Medulla oblongata (tissue), 1 donor: Measurements from ENCODE around the gene C17orf113.
"Not testable (repeated sequence)": the region's sequence is repeated elsewhere in the genome, so short reads cannot be mapped to it uniquely, and the experiment has no call there.

Source experiments
- DNase-seq: peaks from one replicate; pipeline ENCODE4 v3.0.0-alpha.2; 2015; ENCODE audit errors: extremely low spot score

The C17orf113 gene

DNA sequence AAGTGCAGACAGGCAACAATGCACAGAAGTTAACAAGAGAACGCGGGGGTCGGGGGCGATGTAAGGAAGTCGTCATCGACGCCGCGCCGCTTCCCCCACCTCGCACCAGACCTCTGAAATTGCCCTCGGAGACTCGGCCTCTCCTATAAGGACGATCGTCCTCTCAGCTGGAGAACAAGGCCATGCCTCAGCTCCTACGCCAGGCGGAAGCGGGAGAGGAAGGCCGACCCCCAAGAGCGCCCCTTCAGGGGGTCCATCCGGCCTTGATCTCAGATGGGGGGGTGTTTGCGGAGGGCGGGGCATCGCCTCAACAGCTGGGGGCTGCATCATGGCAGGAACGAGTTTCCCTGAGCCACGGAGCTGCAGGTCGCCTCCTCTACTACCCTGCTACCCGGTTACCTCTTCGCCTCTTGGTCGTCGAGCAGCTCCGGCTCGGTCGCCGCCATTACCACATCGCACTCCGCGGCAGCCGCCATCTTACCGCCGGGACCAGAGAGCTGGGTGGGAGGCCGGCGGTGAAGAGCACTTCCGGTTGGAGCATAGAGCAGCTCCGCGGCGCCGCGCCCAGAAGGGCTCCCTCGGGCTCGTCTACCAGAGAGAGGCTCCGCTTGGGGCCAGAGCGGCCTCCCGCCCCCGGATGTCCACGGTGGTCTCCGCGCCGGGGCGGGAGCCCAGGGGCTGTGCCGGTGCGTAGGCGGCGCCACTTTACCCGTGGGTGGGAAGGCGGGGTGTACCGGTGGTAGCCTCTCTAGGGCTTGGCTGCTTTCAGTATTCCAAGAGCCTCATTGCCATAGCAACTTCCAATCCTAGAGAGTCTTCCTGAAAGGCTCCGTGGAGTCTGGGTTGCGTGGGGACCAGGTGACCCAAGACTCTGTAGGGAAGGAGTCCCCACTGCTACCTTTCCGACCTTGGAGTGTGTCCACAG, 33.2 kb downstream of the C17orf113 start, which contains the start of gene DNAJC7:
DNAJC7 (minus strand) TSS at position 499 of the 925 bp plus-strand sequence; CDS start at position 476, 23 bp downstream.
- peak; percentile 95 for DNase-seq

DNA sequence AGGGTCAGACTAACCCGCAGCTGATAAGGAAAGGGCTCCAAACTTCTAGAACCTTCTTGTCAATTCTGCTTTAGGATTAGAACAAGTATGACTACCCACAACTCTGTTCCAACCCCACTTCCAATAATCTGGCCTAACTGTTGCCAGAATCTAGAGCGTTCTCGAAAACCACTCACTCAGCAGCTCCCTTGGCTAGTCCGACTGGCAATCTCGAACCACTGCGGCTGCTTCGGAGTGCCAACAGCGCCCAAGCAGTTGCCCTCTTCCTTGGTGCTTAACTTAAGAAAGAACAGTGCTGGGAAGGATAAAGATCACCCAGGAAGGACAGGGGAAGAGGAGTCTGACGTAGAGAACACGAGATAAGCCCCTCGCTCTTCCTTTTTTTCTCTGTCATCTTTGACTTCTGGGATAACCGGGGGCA, 34.0 kb downstream of the C17orf113 start:
- peak; percentile 60 for DNase-seq

DNA sequence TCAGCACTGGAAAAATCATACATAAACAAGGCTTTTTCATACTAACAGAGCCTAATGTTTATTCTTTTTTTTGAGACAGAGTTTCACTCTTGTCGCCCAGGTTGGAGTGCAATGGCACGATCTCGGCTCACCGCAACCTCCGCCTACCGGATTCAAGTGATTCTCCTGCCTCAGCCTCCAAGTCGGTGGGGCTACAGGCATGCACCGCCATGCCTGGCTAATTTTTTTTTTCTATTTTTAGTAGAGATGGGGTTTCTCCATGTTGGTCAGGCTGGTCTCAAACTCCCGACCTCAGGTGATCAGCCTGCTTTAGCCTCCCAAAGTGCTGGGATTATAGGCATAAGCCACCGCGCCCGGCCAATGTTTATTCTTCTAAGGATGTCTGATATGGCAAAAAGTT, 36.7 kb downstream of the C17orf113 start:
- DNase-seq = not testable (repeated sequence)

DNA sequence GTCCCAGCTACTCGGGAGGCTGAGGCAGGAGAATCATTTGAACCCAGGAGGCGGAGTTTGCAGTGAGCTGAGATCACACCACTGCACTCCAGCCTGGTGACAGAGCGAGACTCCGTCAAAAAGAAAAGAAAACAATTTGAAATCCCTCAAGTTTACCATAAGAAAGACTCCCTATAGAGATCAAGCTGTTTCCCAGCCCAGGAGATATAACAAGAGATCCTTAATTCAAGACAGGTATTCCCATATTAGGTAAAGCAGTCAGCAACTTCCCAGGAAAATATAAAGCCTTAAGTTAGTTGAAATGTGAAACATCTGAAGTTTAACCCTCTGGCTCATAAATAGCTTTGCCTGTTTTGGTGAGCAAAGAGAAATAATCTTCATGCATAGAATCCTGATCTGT, 38.0 kb downstream of the C17orf113 start:
- not testable (repeated sequence) for DNase-seq

DNA sequence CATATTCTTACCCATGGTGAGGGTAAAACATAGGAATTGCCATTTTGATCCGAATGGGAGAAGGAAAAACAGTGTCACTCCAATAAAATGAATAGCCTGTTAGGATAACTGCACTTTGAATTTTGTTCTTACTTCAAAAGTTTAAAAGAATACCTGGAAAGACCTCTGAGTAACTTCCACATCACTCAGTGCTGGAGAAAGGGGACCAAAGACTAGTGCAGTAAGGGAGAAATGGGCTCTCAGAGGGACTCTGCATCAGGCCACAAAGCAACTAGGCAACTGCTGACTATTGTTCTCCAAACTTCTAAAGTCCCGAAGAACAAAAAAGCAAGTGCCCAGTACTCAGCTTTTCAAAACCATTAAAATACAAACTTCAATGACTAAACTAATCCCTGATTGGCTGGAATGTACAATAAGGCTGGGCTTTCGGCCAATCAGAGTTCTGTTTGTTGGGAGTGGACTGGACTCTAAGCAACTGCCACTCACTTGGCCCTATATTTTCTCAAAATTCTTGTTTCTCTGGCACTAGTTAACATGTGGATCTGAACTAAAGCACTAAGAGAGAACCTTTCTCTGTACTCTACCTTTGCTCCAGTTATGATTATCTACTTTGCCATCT, 39.4 kb downstream of the C17orf113 start:
- DNase-seq = no peak

DNA sequence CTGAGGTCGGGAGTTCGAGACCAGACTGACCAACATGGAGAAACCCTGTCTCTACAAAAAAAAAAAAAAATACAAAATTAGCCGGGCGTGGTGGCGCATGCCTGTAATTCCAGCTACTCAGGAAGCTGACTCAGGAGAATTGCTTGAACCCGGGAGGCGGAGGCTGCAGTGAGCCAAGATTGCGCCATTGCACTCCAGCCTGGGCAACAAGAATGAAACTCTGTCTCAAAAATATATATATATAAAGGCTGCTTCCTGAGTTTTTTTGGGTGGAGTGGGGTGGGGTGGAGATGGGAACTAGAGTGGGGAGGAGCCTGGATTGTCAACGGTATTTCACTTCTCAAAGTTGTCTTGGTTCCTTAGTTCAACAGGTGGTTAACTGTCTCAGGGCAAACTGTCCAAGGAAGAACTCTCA, 40.1 kb downstream of the C17orf113 start:
- not testable (repeated sequence) for DNase-seq

DNA sequence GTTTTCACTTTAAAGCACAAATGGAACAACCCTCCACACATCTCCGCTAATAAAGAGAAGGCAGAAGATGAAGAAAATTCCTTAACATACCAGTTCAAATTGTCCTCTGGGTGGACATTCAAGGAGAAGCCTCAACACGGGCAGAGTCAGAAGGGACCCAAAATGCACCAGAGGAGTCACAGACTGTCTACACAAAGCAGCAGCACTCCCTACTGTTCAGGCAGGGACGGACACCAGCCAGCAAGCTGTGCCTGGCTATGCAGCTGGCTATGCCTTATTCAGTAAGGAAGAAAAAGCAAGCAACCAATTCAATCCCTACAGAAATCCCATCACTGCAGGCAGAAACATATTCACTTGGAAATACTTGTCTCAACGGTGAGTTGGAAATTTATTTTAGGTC, 41.2 kb downstream of the C17orf113 start:
- peak; percentile 88 for DNase-seq

DNA sequence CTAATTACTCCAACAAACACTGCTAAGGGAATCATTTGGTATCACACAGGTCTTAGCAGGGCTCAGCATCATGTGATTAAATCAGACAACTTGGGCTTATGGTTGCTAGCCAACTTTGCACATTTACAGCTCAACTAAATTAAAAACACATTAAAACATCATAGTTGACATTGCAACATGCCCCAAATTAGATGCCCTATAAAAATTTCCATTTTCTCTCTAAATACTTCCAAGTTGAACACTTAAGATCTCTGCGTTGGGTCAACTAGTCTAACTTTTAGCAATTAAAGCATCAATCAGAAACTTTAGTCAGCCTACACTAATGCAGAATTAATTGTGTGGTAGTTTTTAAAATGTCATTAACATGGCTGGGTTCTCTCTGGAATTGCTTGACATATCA, 45.2 kb downstream of the C17orf113 start:
- no peak for DNase-seq

DNA sequence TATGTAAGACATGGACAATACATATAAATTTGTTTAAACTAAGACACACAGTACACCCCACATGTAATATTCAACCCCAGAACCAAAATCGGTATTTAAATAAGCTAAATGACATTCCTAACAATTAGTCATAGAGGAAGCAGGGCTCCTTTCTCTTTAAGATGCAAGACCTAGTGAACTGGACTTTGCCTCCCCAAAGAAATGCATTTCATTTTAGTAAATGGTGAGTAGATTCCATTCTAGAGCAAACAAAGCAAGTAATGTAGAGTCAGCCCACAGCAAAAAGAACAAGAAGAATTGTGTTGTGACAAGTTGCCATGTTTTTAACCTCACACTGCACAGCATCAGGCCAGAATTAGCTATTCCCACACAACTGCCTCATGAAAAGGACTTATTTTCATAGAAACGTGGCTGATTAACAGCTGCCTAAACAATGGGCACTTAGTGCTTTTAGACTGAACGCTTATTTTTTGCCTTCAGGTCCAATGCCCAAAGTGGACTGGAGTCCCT, 47.6 kb downstream of the C17orf113 start:
- peak; percentile 66 for DNase-seq

DNA sequence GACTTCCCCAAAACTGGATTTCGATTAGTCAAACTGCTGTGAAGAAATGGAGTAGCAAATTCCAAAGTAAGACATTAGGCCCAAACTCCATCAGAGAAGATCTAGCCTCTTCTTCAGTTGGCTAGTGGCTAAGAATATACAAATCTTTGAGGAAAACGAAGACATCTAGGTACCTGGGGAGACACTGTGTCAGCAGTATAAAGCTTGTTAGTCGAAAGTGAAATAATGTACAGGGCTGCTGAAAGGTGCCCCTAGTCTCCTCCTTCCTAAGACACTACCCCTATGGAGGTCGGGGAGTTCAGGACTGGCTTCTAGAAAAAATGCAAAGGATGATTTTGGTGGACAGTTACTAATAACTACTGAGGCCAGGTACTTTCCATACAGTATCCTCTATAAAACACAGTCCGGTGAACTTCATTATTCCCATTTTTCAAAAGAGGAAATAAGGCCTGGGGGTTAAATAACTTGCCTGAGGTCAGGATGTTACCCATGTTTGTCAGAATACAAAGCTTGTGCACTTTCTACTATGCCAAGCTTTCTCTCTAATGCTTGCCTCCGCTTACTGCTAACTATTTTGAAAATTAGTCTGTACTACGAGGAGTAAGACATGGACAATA, 48.1 kb downstream of the C17orf113 start:
- no peak for DNase-seq

DNA sequence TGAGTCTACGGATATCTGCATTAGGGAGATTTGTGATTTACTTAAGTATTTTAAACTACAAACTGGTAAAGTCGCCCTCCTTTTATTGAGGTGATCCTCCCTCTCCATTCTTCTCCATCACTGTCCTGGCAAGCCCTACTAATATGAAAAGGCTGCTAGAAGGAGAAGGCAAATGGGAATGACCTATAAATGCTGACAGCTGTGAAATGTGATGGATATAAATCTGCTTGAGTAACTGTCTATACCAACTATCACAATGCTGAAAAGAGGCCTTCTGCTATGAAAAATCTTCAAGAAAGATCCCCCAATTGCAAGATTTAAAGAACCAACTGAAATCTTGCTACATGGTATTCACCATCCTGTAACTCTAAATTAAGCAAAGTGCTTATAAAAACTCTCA, 48.7 kb downstream of the C17orf113 start:
- DNase-seq = no peak

DNA sequence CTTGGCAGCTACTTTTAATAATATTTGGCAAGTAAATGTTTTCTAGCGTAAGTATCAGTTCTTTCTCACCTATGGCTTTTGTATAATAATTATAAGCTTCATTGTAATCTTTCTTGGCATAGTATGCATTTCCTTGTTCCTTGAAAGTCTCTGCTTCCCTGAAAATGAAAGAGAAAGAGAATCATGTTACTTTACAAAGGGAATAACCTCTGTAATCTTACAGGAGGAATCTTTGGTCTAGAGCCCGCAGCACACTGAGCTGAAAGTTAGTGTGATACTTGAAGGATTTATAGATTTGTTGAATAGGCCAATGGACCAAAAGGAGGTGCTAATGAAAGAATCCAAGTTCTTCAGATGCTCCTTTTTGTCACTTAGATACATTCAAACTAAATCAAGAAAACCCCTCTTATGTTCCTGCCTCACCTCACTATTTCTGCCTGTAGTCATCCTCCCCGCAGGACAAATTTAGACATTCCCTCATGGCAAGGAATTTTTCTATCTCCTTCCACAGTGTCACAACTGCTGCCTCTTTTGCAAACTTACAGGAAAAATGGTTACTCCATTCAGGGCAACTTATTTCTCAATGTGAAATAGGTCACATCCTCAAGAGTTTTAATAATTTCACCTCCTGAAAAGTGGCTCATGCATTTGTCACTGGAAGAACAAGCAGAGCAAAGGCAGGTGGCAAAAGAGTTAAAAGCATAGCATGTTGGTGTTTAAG, 49.8 kb downstream of the C17orf113 start:
- no peak for DNase-seq

DNA sequence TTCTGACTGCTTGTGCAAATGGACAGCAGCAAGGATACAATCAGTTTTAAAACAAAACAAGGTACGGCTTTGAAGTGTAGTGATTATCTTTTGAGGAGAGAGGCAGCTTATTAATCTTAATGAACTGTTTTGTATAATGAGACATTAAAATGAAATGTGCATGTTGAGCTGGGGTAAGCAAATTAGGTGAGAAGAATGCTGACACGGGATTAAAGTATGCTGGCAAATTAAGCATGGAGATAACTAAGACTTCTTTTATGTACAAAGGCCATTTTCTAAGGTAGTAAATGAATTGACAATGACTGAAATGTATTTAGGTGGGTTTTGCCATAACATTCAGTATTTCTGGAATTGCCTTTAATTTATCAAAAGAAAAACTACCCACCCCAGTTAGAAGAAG, 51.9 kb downstream of the C17orf113 start:
- DNase-seq = no peak

DNA sequence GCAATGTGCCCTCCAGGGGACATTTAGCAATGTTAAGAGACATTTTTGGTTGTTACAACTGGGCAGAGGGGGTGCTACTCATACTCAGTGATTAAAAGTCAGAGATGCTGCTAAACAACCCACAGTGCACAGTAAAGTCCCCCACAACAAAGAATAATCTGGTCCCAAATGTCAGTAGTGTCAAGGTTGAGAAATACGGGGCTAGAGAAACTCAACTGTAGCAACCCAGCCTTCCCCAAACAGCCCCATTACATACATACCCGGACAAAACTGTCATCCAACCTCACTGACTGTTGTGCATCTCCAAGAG, 53.6 kb downstream of the C17orf113 start:
- DNase-seq = no peak

DNA sequence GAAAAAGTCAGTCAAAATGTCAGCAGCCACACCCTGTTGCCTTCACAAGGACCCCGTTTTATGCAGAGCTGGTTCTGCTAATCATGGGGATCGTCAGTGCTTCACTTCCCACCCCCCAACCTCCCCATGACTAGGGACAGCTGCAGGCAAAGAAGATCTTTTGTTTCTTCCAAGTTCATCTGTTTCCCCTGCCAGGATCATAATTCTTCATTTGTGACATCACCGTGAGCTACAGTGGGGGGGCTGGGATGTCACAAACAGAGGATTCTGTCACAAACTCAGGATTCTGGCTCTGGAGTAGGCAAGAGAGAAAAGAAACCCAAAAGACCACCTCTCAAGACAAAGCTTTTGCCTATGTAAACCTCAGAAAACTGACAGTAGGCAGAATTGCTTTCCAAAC, 57.8 kb downstream of the C17orf113 start:
- DNase-seq = peak; percentile 94

DNA sequence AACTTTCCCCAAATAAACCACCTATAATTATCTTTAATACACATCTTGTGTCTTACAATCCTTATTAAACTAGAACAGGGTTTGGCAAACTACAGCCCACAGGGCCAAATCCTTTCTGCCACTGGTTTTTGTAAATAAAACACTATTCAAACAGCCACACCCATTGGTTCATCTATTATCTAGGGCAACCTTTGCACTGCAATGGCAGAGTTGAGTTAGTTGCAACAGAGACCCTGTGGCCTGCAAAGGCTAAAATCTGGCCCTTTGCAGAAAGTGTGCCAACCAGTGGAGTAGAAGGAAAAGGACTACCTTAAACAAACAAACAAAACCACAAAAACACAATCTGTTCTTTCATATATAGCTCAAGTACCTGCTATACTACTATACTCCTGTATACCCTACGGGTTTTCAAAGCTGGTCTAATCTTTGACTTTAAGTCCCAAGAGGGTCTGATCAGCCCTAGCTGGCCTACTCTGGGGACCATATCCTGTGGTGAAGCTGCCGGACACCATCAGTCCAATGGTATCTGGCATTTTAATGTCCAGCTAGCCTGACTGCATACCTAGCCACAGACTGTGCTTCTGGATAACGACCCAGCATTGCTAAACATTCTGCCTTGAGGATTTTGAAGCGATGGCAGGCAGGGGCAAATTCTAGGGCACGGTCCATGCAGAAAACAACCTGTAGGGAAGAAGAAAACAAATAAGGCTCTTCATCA, 60.5 kb downstream of the C17orf113 start:
- no peak for DNase-seq

DNA sequence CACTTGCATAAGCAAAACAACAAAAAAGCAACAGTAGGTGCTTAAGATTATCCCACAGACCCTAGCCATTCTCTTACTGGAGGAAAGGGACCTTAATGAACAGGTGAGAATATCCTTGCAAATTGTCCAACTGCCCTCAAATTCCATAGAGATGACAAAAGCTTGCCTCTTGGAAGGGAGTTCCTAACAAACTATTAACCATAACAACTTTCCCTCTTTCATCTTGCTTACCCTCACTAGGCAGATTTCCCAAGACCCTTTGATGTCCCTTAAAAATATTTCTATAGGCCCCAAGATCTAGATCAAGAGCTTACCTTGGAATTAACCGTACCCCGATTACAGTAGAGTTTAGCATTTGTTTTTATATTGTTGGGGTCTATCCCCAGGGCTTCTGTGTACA, 62.0 kb downstream of the C17orf113 start:
- DNase-seq = no peak
